GM23338 (cell line): ENCODE data around the gene ALDH18A1. TPM values are rescaled to one million over a fixed set of nuclear protein-coding genes. Genes with fewer than 3 reads are reported as not detected.

ENCODE experiments used
- ATAC-seq: fragments of 200-7000 bp; cut with Tn5 transposase; 3 replicates; pipeline ENCODE4 v1.9.1; 2020
- DNase-seq: peaks from one replicate; pipeline ENCODE4 v3.0.0-alpha.2; 2015; ENCODE audit warnings: low spot score
- H2AFZ ChIP-seq: fragments of 200-600 bp; sonication (generic); 2 replicates; pipeline ENCODE4 v1.8.0; 2016; ENCODE audit warnings: antibody characterized with exemption, mild to moderate bottlenecking, moderate library complexity
- H3F3A ChIP-seq: fragments of 200-600 bp; sonication (generic); replicated peaks from 2 replicates; pipeline ENCODE4 v1.8.0; 2017; ENCODE audit warnings: antibody characterized with exemption, mixed run types, low read depth
- H3K27ac ChIP-seq: fragments of 200-600 bp; sonication (generic); 2 replicates; pipeline ENCODE4 v1.6.1; 2016; ENCODE audit warnings: low read depth
- H3K27me3 ChIP-seq: fragments of 200-600 bp; sonication (generic); 2 replicates; pipeline ENCODE4 v1.8.0; 2016; ENCODE audit warnings: mild to moderate bottlenecking, mixed run types, moderate library complexity; ENCODE audit not compliant: insufficient read depth
- H3K36me3 ChIP-seq: fragments of 200-600 bp; sonication (generic); 2 replicates; pipeline ENCODE4 v1.8.0; 2016; ENCODE audit warnings: mild to moderate bottlenecking; ENCODE audit not compliant: insufficient read depth
- H3K4me1 ChIP-seq: fragments of 200-600 bp; sonication (generic); 2 replicates; pipeline ENCODE4 v1.8.0; 2016; ENCODE audit warnings: mild to moderate bottlenecking, moderate library complexity; ENCODE audit not compliant: insufficient read depth
- H3K4me2 ChIP-seq: fragments of 200-600 bp; sonication (generic); 2 replicates; pipeline ENCODE4 v1.7.1; 2017; ENCODE audit warnings: mixed run types
- H3K4me3 ChIP-seq: fragments of 200-600 bp; sonication (generic); 2 replicates; pipeline ENCODE4 v1.6.1; 2016; ENCODE audit warnings: mixed run types
- H3K79me2 ChIP-seq: fragments of 200-600 bp; sonication (generic); replicated peaks from 2 replicates; pipeline ENCODE4 v1.8.0; 2017; ENCODE audit warnings: mild to moderate bottlenecking; ENCODE audit not compliant: insufficient read depth
- H3K9me2 ChIP-seq: fragments of 200-600 bp; sonication (generic); 2 replicates; pipeline ENCODE4 v1.8.0; 2017; ENCODE audit not compliant: insufficient read depth
- H4K20me1 ChIP-seq: fragments of 200-600 bp; sonication (generic); replicated peaks from 2 replicates; pipeline ENCODE4 v1.8.0; 2017; ENCODE audit warnings: mild to moderate bottlenecking; ENCODE audit not compliant: insufficient read depth
- H3K27ac Mint-ChIP-seq: 2 replicates; pipeline ENCODE4 v1.8.0; 2020; ENCODE audit warnings: inconsistent platforms, mild to moderate bottlenecking, moderate library complexity, mixed read lengths
- H3K27me3 Mint-ChIP-seq: 3 replicates; pipeline ENCODE4 v1.8.0; 2022; ENCODE audit warnings: low read depth, mild to moderate bottlenecking, moderate library complexity, mixed read lengths, inconsistent platforms; ENCODE audit not compliant: insufficient read depth, poor library complexity
- H3K36me3 Mint-ChIP-seq: 3 replicates; pipeline ENCODE4 v1.8.0; 2021; ENCODE audit warnings: low read depth, mild to moderate bottlenecking, inconsistent platforms, moderate library complexity, mixed read lengths
- H3K4me1 Mint-ChIP-seq: 3 replicates; pipeline ENCODE4 v1.8.0; 2020; ENCODE audit warnings: mild to moderate bottlenecking, inconsistent platforms, mixed read lengths
- H3K4me3 Mint-ChIP-seq: 3 replicates; pipeline ENCODE4 v1.8.0; 2021; ENCODE audit warnings: moderate library complexity, mild to moderate bottlenecking, inconsistent platforms, mixed read lengths
- H3K9me3 Mint-ChIP-seq: 3 replicates; pipeline ENCODE4 v1.8.0; 2020; ENCODE audit warnings: moderate library complexity, mild to moderate bottlenecking, inconsistent platforms, mixed read lengths
- JUNB ChIP-seq: IDR thresholded peaks from one replicate; pipeline ENCODE4 v1.6.1; 2016; ENCODE audit warnings: antibody characterized with exemption; ENCODE audit not compliant: unreplicated experiment
- NANOG ChIP-seq: IDR thresholded peaks from 2 replicates; pipeline ENCODE4 v1.6.1; 2016; ENCODE audit warnings: antibody characterized with exemption, borderline replicate concordance
- POLR2AphosphoS5 ChIP-seq: IDR thresholded peaks from 2 replicates; pipeline ENCODE4 v1.6.1; 2016; ENCODE audit warnings: antibody characterized with exemption, low read depth
- STAT1 ChIP-seq: IDR thresholded peaks from one replicate; pipeline ENCODE4 v1.6.1; 2016; ENCODE audit warnings: antibody characterized with exemption; ENCODE audit not compliant: unreplicated experiment
- ZNF331 ChIP-seq: fragments of 250-450 bp; sonication (Bioruptor Pico); IDR thresholded peaks from 2 replicates; pipeline ENCODE4 v1.5.0; 2020; ENCODE audit warnings: low read depth, mild to moderate bottlenecking, moderate library complexity
- polyA plus RNA-seq: library from polyadenylated mRNA; unstranded; fragments of >200 nt; fragmentation: Nextera tagmentation; extraction: Ambion mirVana; gene quantifications from 2 replicates; pipeline ENCODE4 v1.2.1, GENCODE V29; 2016
- total RNA-seq: library from RNA; depleted of rRNA; stranded (reverse); fragments of >200 nt; shearing (Covaris generic); gene quantifications from 2 replicates; pipeline ENCODE4 v1.2.3, GENCODE V29; 2014
- TF ChIP-seq, protein P1 (sequence below): fragments of 250-450 bp; sonication (Bioruptor Pico); IDR thresholded peaks from 2 replicates; pipeline ENCODE4 v1.5.0; 2020; ENCODE audit warnings: mild to moderate bottlenecking, moderate library complexity
- TF ChIP-seq, protein P2 (sequence below): IDR thresholded peaks from 2 replicates; pipeline ENCODE4 v1.6.1; 2016; ENCODE audit warnings: antibody characterized with exemption

The ALDH18A1 gene
- total and polyA plus RNA-seq, 2 experiments from 2014 or later = 35.1 to 117 TPM

DNA sequence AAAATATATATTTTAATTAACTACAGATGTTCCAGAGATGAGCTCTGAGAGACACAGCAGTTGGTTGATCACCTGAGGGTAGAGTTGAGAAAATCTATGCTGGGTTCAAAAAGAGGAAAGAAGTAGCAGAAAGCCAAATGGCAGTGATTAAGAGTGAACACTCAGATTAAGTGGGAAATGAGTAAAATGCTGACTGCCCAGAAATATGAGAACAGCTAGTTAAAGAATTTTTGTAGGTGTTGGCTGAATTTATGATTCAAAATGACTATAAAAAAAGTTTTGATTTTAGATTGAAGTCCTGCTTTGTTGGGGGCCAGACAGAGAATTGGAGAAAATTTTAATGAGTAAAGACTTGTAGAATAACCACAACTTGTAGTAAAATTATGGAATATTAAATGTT is 27.5 kb upstream of the ALDH18A1 start (continued):
- TF ChIP-seq, protein P1, sequence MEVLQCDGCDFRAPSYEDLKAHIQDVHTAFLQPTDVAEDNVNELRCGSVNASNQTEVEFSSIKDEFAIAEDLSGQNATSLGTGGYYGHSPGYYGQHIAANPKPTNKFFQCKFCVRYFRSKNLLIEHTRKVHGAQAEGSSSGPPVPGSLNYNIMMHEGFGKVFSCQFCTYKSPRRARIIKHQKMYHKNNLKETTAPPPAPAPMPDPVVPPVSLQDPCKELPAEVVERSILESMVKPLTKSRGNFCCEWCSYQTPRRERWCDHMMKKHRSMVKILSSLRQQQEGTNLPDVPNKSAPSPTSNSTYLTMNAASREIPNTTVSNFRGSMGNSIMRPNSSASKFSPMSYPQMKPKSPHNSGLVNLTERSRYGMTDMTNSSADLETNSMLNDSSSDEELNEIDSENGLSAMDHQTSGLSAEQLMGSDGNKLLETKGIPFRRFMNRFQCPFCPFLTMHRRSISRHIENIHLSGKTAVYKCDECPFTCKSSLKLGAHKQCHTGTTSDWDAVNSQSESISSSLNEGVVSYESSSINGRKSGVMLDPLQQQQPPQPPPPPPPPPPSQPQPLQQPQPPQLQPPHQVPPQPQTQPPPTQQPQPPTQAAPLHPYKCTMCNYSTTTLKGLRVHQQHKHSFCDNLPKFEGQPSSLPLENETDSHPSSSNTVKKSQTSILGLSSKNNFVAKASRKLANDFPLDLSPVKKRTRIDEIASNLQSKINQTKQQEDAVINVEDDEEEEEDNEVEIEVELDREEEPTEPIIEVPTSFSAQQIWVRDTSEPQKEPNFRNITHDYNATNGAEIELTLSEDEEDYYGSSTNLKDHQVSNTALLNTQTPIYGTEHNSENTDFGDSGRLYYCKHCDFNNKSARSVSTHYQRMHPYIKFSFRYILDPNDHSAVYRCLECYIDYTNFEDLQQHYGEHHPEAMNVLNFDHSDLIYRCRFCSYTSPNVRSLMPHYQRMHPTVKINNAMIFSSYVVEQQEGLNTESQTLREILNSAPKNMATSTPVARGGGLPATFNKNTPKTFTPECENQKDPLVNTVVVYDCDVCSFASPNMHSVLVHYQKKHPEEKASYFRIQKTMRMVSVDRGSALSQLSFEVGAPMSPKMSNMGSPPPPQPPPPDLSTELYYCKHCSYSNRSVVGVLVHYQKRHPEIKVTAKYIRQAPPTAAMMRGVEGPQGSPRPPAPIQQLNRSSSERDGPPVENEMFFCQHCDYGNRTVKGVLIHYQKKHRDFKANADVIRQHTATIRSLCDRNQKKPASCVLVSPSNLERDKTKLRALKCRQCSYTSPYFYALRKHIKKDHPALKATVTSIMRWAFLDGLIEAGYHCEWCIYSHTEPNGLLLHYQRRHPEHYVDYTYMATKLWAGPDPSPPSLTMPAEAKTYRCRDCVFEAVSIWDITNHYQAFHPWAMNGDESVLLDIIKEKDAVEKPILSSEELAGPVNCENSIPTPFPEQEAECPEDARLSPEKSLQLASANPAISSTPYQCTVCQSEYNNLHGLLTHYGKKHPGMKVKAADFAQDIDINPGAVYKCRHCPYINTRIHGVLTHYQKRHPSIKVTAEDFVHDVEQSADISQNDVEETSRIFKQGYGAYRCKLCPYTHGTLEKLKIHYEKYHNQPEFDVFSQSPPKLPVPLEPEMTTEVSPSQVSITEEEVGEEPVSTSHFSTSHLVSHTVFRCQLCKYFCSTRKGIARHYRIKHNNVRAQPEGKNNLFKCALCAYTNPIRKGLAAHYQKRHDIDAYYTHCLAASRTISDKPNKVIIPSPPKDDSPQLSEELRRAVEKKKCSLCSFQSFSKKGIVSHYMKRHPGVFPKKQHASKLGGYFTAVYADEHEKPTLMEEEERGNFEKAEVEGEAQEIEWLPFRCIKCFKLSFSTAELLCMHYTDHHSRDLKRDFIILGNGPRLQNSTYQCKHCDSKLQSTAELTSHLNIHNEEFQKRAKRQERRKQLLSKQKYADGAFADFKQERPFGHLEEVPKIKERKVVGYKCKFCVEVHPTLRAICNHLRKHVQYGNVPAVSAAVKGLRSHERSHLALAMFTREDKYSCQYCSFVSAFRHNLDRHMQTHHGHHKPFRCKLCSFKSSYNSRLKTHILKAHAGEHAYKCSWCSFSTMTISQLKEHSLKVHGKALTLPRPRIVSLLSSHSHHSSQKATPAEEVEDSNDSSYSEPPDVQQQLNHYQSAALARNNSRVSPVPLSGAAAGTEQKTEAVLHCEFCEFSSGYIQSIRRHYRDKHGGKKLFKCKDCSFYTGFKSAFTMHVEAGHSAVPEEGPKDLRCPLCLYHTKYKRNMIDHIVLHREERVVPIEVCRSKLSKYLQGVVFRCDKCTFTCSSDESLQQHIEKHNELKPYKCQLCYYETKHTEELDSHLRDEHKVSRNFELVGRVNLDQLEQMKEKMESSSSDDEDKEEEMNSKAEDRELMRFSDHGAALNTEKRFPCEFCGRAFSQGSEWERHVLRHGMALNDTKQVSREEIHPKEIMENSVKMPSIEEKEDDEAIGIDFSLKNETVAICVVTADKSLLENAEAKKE (CRISPR knock-in tag) = no peak
- no peak for TF ChIP-seq NANOG
- no peak for TF ChIP-seq ZNF331 (CRISPR knock-in tag)
- no peak for TF ChIP-seq JUNB
- TF ChIP-seq POLR2AphosphoS5 = no peak

DNA sequence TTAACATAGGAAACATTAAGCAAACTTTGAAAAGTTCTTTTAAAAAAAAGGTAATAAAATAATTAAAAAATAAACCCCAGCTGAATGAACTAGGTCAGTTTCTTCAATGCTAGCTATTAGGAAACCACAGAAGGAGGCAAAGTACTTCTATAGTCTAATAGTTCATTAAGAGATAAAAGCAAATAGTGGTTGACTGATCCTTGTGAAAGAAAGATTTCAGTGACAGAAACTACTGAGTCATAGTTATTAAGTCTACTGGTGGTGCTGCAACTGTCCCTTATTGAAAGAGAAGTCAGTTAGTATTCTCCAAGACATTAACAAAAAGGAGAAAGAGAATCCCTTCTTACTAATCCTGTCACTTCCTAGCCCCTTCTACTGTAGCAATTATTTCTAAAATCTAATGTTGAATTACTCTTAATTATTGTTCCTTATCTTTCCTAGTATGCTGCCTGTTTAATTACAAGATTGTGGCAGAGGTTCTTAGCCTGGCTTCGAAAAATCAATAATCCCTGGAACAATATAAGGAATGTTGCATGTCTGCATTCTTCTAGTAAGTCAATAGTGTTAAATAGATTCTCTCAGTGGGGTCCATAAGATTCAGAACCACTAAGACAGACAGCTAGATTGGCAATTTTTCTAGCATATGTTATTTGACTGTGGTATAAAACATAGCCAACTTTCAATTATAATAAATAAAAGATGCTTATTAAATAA is 19.0 kb upstream of the ALDH18A1 start:
- no peak overlapping the region for H2AFZ ChIP-seq
- H3K9me3 Mint-ChIP-seq = no peaks in the 10 kb centered on the region
- no peaks in the 10 kb centered on the region for H3K27me3 ChIP-seq
- no peaks in the 10 kb centered on the region for H3F3A ChIP-seq
- H3K27ac Mint-ChIP-seq = 0 out of 2 replicates have a peak overlapping the region, but pooled peaks have one; percentile 2
- peak; percentile 6 for DNase-seq
- no peak for ATAC-seq
- H3K27me3 Mint-ChIP-seq = peaks cover 1% of the 10 kb centered on the region
- no peak overlapping the region for H3K4me3 Mint-ChIP-seq
- H3K36me3 Mint-ChIP-seq = peaks cover 27% of the 10 kb centered on the region
- H4K20me1 ChIP-seq = no peaks in the 10 kb centered on the region
- peaks cover 18% of the 10 kb centered on the region for H3K36me3 ChIP-seq
- no peak overlapping the region for H3K4me2 ChIP-seq
- H3K79me2 ChIP-seq = no peaks in the 10 kb centered on the region
- peak overlapping the region; percentile 4 for H3K27ac ChIP-seq
- no peaks in the 10 kb centered on the region; the same call in 2 of the 3 replicates for H3K4me1 Mint-ChIP-seq
- no peaks in the 10 kb centered on the region for H3K4me1 ChIP-seq
- no peak overlapping the region for H3K4me3 ChIP-seq
- H3K9me2 ChIP-seq = no peaks in the 10 kb centered on the region
- TF ChIP-seq, protein P2, sequence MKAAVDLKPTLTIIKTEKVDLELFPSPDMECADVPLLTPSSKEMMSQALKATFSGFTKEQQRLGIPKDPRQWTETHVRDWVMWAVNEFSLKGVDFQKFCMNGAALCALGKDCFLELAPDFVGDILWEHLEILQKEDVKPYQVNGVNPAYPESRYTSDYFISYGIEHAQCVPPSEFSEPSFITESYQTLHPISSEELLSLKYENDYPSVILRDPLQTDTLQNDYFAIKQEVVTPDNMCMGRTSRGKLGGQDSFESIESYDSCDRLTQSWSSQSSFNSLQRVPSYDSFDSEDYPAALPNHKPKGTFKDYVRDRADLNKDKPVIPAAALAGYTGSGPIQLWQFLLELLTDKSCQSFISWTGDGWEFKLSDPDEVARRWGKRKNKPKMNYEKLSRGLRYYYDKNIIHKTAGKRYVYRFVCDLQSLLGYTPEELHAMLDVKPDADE = no peak
- TF ChIP-seq STAT1 = no peak
- TF ChIP-seq, protein P1 (CRISPR knock-in tag) = no peak
